Erythroblast (primary cell): Measurements from ENCODE around the gene NOTCH3.

Source experiments
- GATA1 ChIP-seq: IDR thresholded peaks from 2 replicates; pipeline ENCODE4 v1.6.1; 2011; ENCODE audit warnings: low read depth, mild to moderate bottlenecking, control low read depth, low read length, moderate library complexity
- POLR2A ChIP-seq: IDR thresholded peaks from 2 replicates; pipeline ENCODE4 v1.6.1; 2011; ENCODE audit warnings: mild to moderate bottlenecking, low read length

DNA sequence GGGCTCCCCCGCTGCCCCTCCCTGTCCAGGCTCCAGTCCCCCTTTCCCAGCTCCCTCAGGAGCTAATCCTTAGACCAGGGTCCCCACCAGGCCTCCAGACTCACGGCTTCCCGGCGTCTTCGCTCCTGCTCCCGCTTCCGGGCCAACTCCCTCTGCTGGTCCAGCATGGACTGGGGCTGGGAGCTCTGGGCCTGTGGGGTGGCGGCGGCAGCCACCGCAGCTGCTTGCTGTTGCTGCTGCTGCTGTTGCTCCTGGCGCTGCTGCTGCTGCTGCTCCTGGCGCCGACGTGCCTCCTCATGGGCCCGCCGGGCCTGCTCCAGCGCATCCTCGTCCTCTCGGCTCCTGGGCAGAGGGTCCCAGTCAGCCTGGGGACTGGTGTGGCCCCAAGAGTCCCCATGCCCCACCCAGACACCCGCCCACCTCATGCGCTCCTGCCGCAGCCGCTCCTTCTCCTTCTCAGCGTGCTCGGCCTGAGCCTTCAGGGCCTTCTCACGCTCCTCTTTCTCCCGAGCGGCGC is 37.9 kb upstream of the NOTCH3 start:
- TF ChIP-seq POLR2A (no peak), GATA1 (no peak)
